ENCODE measurements around the gene UBB.

- TF ChIP-seq CTCF (IDR thresholded peaks at IDR 0.05) (no peak), POLR2AphosphoS5 (IDR thresholded peaks at IDR 0.05) (no peak)
These were observed 6.5 kb upstream of the UBB start for GRCh38 chr17:16374146-16374938.
